BLaER1 treated with 17β-estradiol and CSF1 and Interleukin-3, amounts not matched to agents 10 nM and 100 nM (cell line): ENCODE results near the gene CCZ1B.
A peak's percentile ranks its signal among the peaks of the same experiment; 100 is the strongest.
"Not testable (repeated sequence)": the region's sequence is repeated elsewhere in the genome, so short reads cannot be mapped to it uniquely, and the experiment has no call there.

Experiments
- H3K27ac ChIP-seq, 11 experiments: shearing (Covaris generic); formaldehyde crosslinking; 2 replicates each; pipeline ENCODE4 v1.8.1; 2022
- H3K27me3 ChIP-seq, 11 experiments: shearing (Covaris generic); formaldehyde crosslinking; 2 replicates each; pipeline ENCODE4 v1.8.1; 2022
- H3K36me3 ChIP-seq, 11 experiments: shearing (Covaris generic); formaldehyde crosslinking; 2 replicates each; pipeline ENCODE4 v1.8.1; 2022
- H3K4me1 ChIP-seq, 10 experiments: shearing (Covaris generic); formaldehyde crosslinking; 2 replicates each; pipeline ENCODE4 v1.8.1; 2022
- H3K4me2 ChIP-seq, 11 experiments: shearing (Covaris generic); formaldehyde crosslinking; 2 replicates each; pipeline ENCODE4 v1.8.1; 2022
- H3K4me3 ChIP-seq, 10 experiments: shearing (Covaris generic); formaldehyde crosslinking; 2 replicates each; pipeline ENCODE4 v1.8.1; 2022
- H3K9ac ChIP-seq, 11 experiments: shearing (Covaris generic); formaldehyde crosslinking; 2 replicates each; pipeline ENCODE4 v1.8.1; 2022
- H3K9me3 ChIP-seq, 11 experiments: shearing (Covaris generic); formaldehyde crosslinking; replicated peaks in 1 of 11; 2 replicates each; pipeline ENCODE4 v1.8.1; 2022
- H4K20me1 ChIP-seq, 11 experiments: shearing (Covaris generic); formaldehyde crosslinking; 2 replicates each; pipeline ENCODE4 v1.8.1; 2022

The CCZ1B gene

GRCh38 chr7:6825236-6826125 lies 594 bp downstream of the CCZ1B start:
- H3K9me3 ChIP-seq, H3K27me3 ChIP-seq, H4K20me1 ChIP-seq: not testable (repeated sequence)
- Histone ChIP-seq H3K4me1 (peaks cover 5 to 20% (median 13%) of the 10 kb centered on the region in 10 experiments; a peak in 19 of 20 replicates), H3K36me3 (peaks cover 17 to 33% (median 23%) of the 10 kb centered on the region in 11 experiments; a peak in 19 of 22 replicates), H3K27ac (peak overlapping the region in 1 of 11 experiments; percentile 79; a peak in 4 of 22 replicates), H3K4me3 (peak overlapping the region; percentile 53 to 67 (median 60); a peak in 18 of 20 replicates), H3K9ac (peak overlapping the region in 10 of 11 experiments; percentile 41 to 79 (median 74); a peak in 12 of 22 replicates), H3K4me2 (peak overlapping the region; percentile 60 to 78 (median 68))

GRCh38 chr7:6821622-6822021 lies 4.5 kb downstream of the CCZ1B start:
- not testable (repeated sequence) for H4K20me1 ChIP-seq, H3K27me3 ChIP-seq, H3K9ac ChIP-seq, H3K9me3 ChIP-seq, H3K27ac ChIP-seq, H3K4me2 ChIP-seq, H3K4me3 ChIP-seq, H3K4me1 ChIP-seq
- H3K36me3 ChIP-seq = peaks cover 36 to 64% (median 45%) of the 10 kb centered on the region in 11 experiments

GRCh38 chr7:6815470-6815869 lies 10.6 kb downstream of the CCZ1B start:
- H3K9me3 ChIP-seq, H4K20me1 ChIP-seq, H3K4me1 ChIP-seq, H3K9ac ChIP-seq, H3K4me3 ChIP-seq, H3K27me3 ChIP-seq, H3K27ac ChIP-seq, H3K4me2 ChIP-seq: not testable (repeated sequence)
- H3K36me3 ChIP-seq = peaks cover 34 to 70% (median 48%) of the 10 kb centered on the region in 11 experiments

- H3K9me3 ChIP-seq, H3K4me1 ChIP-seq, H4K20me1 ChIP-seq, H3K9ac ChIP-seq, H3K27ac ChIP-seq, H3K4me3 ChIP-seq, H3K4me2 ChIP-seq, H3K27me3 ChIP-seq: not testable (repeated sequence)
- H3K36me3 ChIP-seq = peaks cover 28 to 59% (median 34%) of the 10 kb centered on the region in 11 experiments
Measured at GRCh38 chr7:6813011-6813410, 13.1 kb downstream of the CCZ1B start.

- H3K4me3 ChIP-seq, H3K27ac ChIP-seq, H3K4me2 ChIP-seq, H3K9ac ChIP-seq, H4K20me1 ChIP-seq, H3K27me3 ChIP-seq, H3K4me1 ChIP-seq, H3K9me3 ChIP-seq: not testable (repeated sequence)
- peaks cover 2 to 19% (median 6%) of the 10 kb centered on the region in 11 experiments; a peak in 14 of 22 replicates for H3K36me3 ChIP-seq
Measured at GRCh38 chr7:6807959-6808358, 18.1 kb downstream of the CCZ1B start.

GRCh38 chr7:6807393-6807918 lies 18.6 kb downstream of the CCZ1B start:
- H3K4me1 ChIP-seq, H3K4me3 ChIP-seq, H3K4me2 ChIP-seq, H3K27ac ChIP-seq, H3K9me3 ChIP-seq, H4K20me1 ChIP-seq, H3K9ac ChIP-seq, H3K27me3 ChIP-seq: not testable (repeated sequence)
- peaks cover under 1 to 14% (median 4%) of the 10 kb centered on the region in 11 experiments; a peak in 11 of 22 replicates for H3K36me3 ChIP-seq

GRCh38 chr7:6800331-6800730 lies 25.7 kb downstream of the CCZ1B start:
- not testable (repeated sequence) for H3K9me3 ChIP-seq, H4K20me1 ChIP-seq, H3K4me3 ChIP-seq, H3K9ac ChIP-seq, H3K36me3 ChIP-seq, H3K4me1 ChIP-seq, H3K4me2 ChIP-seq, H3K27ac ChIP-seq, H3K27me3 ChIP-seq

- not testable (repeated sequence) for H3K27me3 ChIP-seq, H3K4me3 ChIP-seq, H3K9ac ChIP-seq, H3K27ac ChIP-seq, H3K4me1 ChIP-seq, H3K4me2 ChIP-seq, H4K20me1 ChIP-seq, H3K36me3 ChIP-seq, H3K9me3 ChIP-seq
Measured at GRCh38 chr7:6799887-6800286, 26.2 kb downstream of the CCZ1B start.

- H3K4me2 ChIP-seq, H3K27ac ChIP-seq, H3K9me3 ChIP-seq, H4K20me1 ChIP-seq, H3K27me3 ChIP-seq, H3K4me1 ChIP-seq, H3K9ac ChIP-seq, H3K36me3 ChIP-seq, H3K4me3 ChIP-seq: not testable (repeated sequence)
Measured at GRCh38 chr7:6798047-6798446, 28.0 kb downstream of the CCZ1B start.

- H3K4me2 ChIP-seq, H3K36me3 ChIP-seq: not testable (repeated sequence)
Measured at GRCh38 chr7:6797218-6797617, 28.9 kb downstream of the CCZ1B start.

GRCh38 chr7:6794276-6794675 lies 31.8 kb downstream of the CCZ1B start:
- H3K4me1 ChIP-seq, H4K20me1 ChIP-seq, H3K27me3 ChIP-seq, H3K36me3 ChIP-seq, H3K27ac ChIP-seq, H3K9ac ChIP-seq, H3K9me3 ChIP-seq, H3K4me3 ChIP-seq, H3K4me2 ChIP-seq: not testable (repeated sequence)

More at GRCh38 chr7:6797218-6797617, 28.9 kb downstream of the CCZ1B start:
- H3K27me3 ChIP-seq, H3K27ac ChIP-seq, H4K20me1 ChIP-seq, H3K4me1 ChIP-seq, H3K4me3 ChIP-seq, H3K9ac ChIP-seq, H3K9me3 ChIP-seq: not testable (repeated sequence)

GRCh38 chr7:6792113-6792872 lies 33.8 kb downstream of the CCZ1B start:
- not testable (repeated sequence) for H3K27ac ChIP-seq, H4K20me1 ChIP-seq, H3K4me3 ChIP-seq, H3K9me3 ChIP-seq, H3K27me3 ChIP-seq, H3K4me2 ChIP-seq, H3K4me1 ChIP-seq, H3K36me3 ChIP-seq, H3K9ac ChIP-seq

GRCh38 chr7:6789353-6789752 lies 36.7 kb downstream of the CCZ1B start:
- H3K9ac ChIP-seq, H3K4me3 ChIP-seq, H3K27ac ChIP-seq, H3K4me1 ChIP-seq, H3K36me3 ChIP-seq, H3K9me3 ChIP-seq, H4K20me1 ChIP-seq, H3K4me2 ChIP-seq, H3K27me3 ChIP-seq: not testable (repeated sequence)

- not testable (repeated sequence) for H3K27me3 ChIP-seq, H3K27ac ChIP-seq
Measured at GRCh38 chr7:6781581-6781980, 44.5 kb downstream of the CCZ1B start.

More at GRCh38 chr7:6781581-6781980, 44.5 kb downstream of the CCZ1B start:
- not testable (repeated sequence) for H3K36me3 ChIP-seq, H3K4me2 ChIP-seq, H3K9me3 ChIP-seq, H3K4me3 ChIP-seq, H4K20me1 ChIP-seq, H3K4me1 ChIP-seq, H3K9ac ChIP-seq
